HFF-Myc (cell line): ENCODE results near the gene PTBP3.

Experiments used
- DNase-seq: peaks from one replicate; pipeline ENCODE4 v3.0.0-alpha.2; 2011; ENCODE audit warnings: low read depth; ENCODE audit errors: extremely low read depth
- H3K4me3 ChIP-seq: replicated peaks from 2 replicates; pipeline ENCODE4 v1.5.1; 2011; ENCODE audit warnings: low read depth, mild to moderate bottlenecking, control low read depth, low read length
- CTCF ChIP-seq: IDR thresholded peaks from 2 replicates; pipeline ENCODE4 v1.5.1; 2012; ENCODE audit warnings: mild to moderate bottlenecking, low read depth, low read length, control low read depth; ENCODE audit errors: missing control alignments

The PTBP3 gene

GRCh38 chr9:112333639-112334431, 416 bp upstream of the PTBP3 start:
- peak; percentile 51 for TF ChIP-seq CTCF
- peak overlapping the region; percentile 65 for H3K4me3 ChIP-seq
- peak; percentile 58 for DNase-seq

GRCh38 chr9:112332674-112332976, 794 bp downstream of the PTBP3 start:
- peak overlapping the region; percentile 65 for H3K4me3 ChIP-seq
- TF ChIP-seq CTCF = no peak
- DNase-seq = no peak

- no peak for DNase-seq
- TF ChIP-seq CTCF = no peak
- H3K4me3 ChIP-seq = peak overlapping the region; percentile 65
These were observed 1.2 kb downstream of the PTBP3 start for GRCh38 chr9:112332214-112332613.

GRCh38 chr9:112331674-112331952, 1.8 kb downstream of the PTBP3 start:
- peak overlapping the region; percentile 65 for H3K4me3 ChIP-seq
- DNase-seq = no peak
- no peak for TF ChIP-seq CTCF

- no peak overlapping the region for H3K4me3 ChIP-seq
- no peak for DNase-seq
- no peak for TF ChIP-seq CTCF
These were observed 4.9 kb downstream of the PTBP3 start for GRCh38 chr9:112328545-112328944.

- TF ChIP-seq CTCF = no peak
- no peak for DNase-seq
- H3K4me3 ChIP-seq = no peak overlapping the region
These were observed 5.5 kb downstream of the PTBP3 start for GRCh38 chr9:112327718-112328450.
